HG02678 (cell line): ENCODE results near the gene RING1.

ENCODE experiments used
- ATAC-seq: cut with Tn5 transposase; IDR thresholded peaks from one replicate; pipeline ENCODE4 v1.9.1; 2021; ENCODE audit warnings: mild to moderate bottlenecking, moderate library complexity; ENCODE audit not compliant: unreplicated experiment

The RING1 gene

GRCh38 chr6:33208091-33208967 is at the start of gene RING1:
Gene RING1 (plus strand): TSS chr6:33208500. CDS start chr6:33208823, 323 bp downstream.
- peak; percentile 56 for ATAC-seq

- ATAC-seq, result no peak
Measured at GRCh38 chr6:33160096-33160495, 48.2 kb upstream of the RING1 start.

- ATAC-seq, result no peak
Measured at GRCh38 chr6:33160728-33161344, 47.5 kb upstream of the RING1 start.

GRCh38 chr6:33161354-33162331 is 46.7 kb upstream of the RING1 start:
- peak; percentile 56 for ATAC-seq

- no peak for ATAC-seq
Measured at GRCh38 chr6:33163540-33163939, 44.8 kb upstream of the RING1 start.

- ATAC-seq, result no peak
Measured at GRCh38 chr6:33164176-33164575, 44.1 kb upstream of the RING1 start.

GRCh38 chr6:33164665-33165373 is 43.5 kb upstream of the RING1 start:
- ATAC-seq, result no peak

GRCh38 chr6:33165581-33166258 is 42.6 kb upstream of the RING1 start:
- no peak for ATAC-seq

- ATAC-seq, result no peak
Measured at GRCh38 chr6:33166363-33166762, 41.9 kb upstream of the RING1 start.

- ATAC-seq, result no peak
Measured at GRCh38 chr6:33166811-33167210, 41.5 kb upstream of the RING1 start.

- no peak for ATAC-seq
Measured at GRCh38 chr6:33167374-33168283, 40.7 kb upstream of the RING1 start.

GRCh38 chr6:33168284-33168601 is 40.1 kb upstream of the RING1 start:
- ATAC-seq, result no peak

- no peak for ATAC-seq
Measured at GRCh38 chr6:33168639-33169038, 39.7 kb upstream of the RING1 start.

GRCh38 chr6:33169291-33170175 is 38.8 kb upstream of the RING1 start:
- no peak for ATAC-seq

- ATAC-seq, result no peak
Measured at GRCh38 chr6:33170176-33171015, 37.9 kb upstream of the RING1 start.

- no peak for ATAC-seq
Measured at GRCh38 chr6:33171016-33171879, 37.1 kb upstream of the RING1 start.
